OCI-LY7 (cell line): ENCODE data around the gene MLLT3.

Source experiments
- EZH2phosphoT487 ChIP-seq: fragments of 200-600 bp; sonication (generic); IDR thresholded peaks from 2 replicates; pipeline ENCODE4 v1.6.1; 2018; ENCODE audit warnings: low read depth, borderline replicate concordance, mild to moderate bottlenecking, mixed run types, antibody characterized with exemption, low read length, moderate library complexity, mixed read lengths
- TF ChIP-seq, protein P1 (sequence below): fragments of 200-600 bp; sonication (generic); conservative IDR thresholded peaks from 2 replicates; pipeline ENCODE4 v1.5.1; 2014; ENCODE audit warnings: mild to moderate bottlenecking, antibody characterized with exemption, low read length, moderate library complexity, mixed read lengths

DNA sequence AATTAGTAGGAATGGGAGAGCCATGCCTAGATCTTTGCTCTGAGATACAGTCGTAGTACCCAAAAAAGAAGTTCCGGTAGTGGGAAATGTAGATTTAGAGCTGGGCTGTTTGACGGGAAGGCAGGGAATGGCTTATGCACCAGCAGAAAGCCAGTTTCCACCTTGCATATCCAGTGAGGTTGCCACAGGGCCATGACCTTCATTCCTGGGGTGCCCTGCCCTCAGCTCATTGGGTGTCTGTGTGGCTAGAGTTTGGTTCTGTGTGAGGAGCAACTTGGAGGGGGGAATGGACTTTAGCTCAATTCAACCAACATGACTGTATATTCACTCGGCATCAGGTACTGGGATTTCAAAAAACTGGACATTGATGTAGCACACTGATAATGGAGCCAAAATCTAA is 300.1 kb downstream of the MLLT3 start:
- TF ChIP-seq, protein P1, sequence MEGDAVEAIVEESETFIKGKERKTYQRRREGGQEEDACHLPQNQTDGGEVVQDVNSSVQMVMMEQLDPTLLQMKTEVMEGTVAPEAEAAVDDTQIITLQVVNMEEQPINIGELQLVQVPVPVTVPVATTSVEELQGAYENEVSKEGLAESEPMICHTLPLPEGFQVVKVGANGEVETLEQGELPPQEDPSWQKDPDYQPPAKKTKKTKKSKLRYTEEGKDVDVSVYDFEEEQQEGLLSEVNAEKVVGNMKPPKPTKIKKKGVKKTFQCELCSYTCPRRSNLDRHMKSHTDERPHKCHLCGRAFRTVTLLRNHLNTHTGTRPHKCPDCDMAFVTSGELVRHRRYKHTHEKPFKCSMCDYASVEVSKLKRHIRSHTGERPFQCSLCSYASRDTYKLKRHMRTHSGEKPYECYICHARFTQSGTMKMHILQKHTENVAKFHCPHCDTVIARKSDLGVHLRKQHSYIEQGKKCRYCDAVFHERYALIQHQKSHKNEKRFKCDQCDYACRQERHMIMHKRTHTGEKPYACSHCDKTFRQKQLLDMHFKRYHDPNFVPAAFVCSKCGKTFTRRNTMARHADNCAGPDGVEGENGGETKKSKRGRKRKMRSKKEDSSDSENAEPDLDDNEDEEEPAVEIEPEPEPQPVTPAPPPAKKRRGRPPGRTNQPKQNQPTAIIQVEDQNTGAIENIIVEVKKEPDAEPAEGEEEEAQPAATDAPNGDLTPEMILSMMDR = no peak
- no peak for TF ChIP-seq EZH2phosphoT487
